Lower leg skin (tissue), 4 donors: Measurements from ENCODE around the gene HARBI1. TPM values are rescaled to one million over a fixed set of nuclear protein-coding genes. Genes with fewer than 3 reads are reported as not detected.
A peak's percentile ranks its signal among the peaks of the same experiment; 100 is the strongest.

ENCODE experiments used
- DNase-seq, 2 donors: peaks; one replicate each; pipeline ENCODE4 v3.0.0-alpha.2; 2019; ENCODE audit warnings: low spot score in 2 of 2
- H3K4me3 ChIP-seq: fragments of 200-600 bp; sonication (generic); 2 replicates; pipeline ENCODE4 v1.5.1; 2017; ENCODE audit warnings: mild to moderate bottlenecking, low read depth; ENCODE audit not compliant: poor library complexity, severe bottlenecking
- POLR2A ChIP-seq, 2 donors: fragments of 450-650 bp; IDR thresholded peaks; one replicate each; pipeline ENCODE4 v1.6.1; 2016 to 2017; ENCODE audit warnings: antibody characterized with exemption in 2 of 2, mild to moderate bottlenecking in 1 of 2, moderate library complexity in 1 of 2
- WGBS, 2 donors: methylation state at CpG; one replicate each; pipeline ENCODE4 v1.1.5; 2018; 5-methylcytosine and 5-hydroxymethylcytosine counted together
- intact Hi-C: fragments of 100-400 bp; cut with DNase I; formaldehyde crosslinking; loops from one replicate; pipeline ENCODE4 v1.15.0; 2023; ENCODE audit warnings: low total_unique reads
- total RNA-seq, 4 donors: library from RNA; depleted of rRNA; stranded (reverse); fragments of >200 nt; gene quantifications; one replicate each; pipeline ENCODE4 v1.1.0, GENCODE V29; 2016
- TF ChIP-seq, protein P1 (sequence below), 3 donors: fragments of 450-650 bp; IDR thresholded peaks; one replicate each; pipeline ENCODE4 v1.5.1; 2016; ENCODE audit warnings: antibody characterized with exemption in 3 of 3, mild to moderate bottlenecking in 3 of 3, moderate library complexity in 2 of 3

The HARBI1 gene
- total RNA-seq, 4 donors from 2014 or later = 3.0 to 6.5 (median 4.8) TPM

DNA sequence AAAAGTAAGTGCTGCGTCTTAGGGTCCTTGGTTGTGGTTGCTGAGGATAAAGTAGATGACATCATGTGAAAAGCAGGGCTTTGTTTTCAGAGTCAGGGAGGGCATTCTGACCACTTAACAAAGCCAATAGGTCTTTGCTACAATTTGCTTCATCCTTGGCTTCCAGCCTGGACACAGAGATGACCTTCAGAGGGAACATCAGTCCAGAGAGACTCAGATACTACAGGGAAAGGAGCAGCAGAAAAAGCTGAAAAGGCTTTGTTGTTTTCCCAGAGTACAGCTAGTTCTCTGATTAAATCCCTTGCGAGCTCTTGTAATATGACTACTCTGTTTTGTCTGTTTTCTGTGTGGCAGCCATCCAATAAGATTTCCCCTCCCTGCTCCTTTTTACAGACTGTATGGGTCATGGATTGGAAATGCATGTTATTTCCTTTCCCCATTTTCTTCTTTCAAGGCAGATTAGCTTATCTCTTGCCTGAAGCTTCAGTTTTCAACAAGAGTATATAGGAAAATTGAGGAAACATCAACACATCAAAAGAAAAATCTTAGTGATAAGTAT is 32.2 kb upstream of the HARBI1 start:
- H3K4me3 ChIP-seq = no peak overlapping the region
- peak in 1 of 2 donors; percentile 77 for DNase-seq
- intact Hi-C loops = no loop called here
- WGBS, 2 donors = 60 to 67% methylated on average over 2 of the region's 2 CpGs
- TF ChIP-seq, protein P1, sequence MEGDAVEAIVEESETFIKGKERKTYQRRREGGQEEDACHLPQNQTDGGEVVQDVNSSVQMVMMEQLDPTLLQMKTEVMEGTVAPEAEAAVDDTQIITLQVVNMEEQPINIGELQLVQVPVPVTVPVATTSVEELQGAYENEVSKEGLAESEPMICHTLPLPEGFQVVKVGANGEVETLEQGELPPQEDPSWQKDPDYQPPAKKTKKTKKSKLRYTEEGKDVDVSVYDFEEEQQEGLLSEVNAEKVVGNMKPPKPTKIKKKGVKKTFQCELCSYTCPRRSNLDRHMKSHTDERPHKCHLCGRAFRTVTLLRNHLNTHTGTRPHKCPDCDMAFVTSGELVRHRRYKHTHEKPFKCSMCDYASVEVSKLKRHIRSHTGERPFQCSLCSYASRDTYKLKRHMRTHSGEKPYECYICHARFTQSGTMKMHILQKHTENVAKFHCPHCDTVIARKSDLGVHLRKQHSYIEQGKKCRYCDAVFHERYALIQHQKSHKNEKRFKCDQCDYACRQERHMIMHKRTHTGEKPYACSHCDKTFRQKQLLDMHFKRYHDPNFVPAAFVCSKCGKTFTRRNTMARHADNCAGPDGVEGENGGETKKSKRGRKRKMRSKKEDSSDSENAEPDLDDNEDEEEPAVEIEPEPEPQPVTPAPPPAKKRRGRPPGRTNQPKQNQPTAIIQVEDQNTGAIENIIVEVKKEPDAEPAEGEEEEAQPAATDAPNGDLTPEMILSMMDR (IDR thresholded peaks at IDR 0.05) = no peak
- TF ChIP-seq POLR2A (IDR thresholded peaks at IDR 0.05) = no peak

DNA sequence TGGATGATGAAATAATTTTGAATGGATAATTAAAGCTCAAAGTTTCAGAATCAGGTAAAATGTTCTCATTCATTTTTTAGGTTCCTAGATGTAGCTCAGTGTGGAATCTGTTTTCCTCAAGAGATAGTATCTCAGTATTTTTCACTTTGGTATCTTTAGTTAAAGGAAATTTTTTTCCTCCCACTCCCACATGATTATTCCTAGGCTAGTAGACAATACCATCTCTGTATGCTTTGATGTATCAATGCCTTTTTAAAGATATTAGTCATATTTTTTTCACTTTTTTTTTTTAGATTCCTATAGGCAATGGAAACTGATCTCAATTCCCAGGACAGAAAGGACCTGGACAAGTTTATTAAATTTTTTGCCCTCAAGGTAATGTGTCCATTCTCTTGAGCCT is 27.0 kb upstream of the HARBI1 start:
- no peak overlapping the region for H3K4me3 ChIP-seq
- TF ChIP-seq POLR2A (IDR thresholded peaks at IDR 0.05) = no peak
- intact Hi-C loops = no loop called here
- no peak for DNase-seq

DNA sequence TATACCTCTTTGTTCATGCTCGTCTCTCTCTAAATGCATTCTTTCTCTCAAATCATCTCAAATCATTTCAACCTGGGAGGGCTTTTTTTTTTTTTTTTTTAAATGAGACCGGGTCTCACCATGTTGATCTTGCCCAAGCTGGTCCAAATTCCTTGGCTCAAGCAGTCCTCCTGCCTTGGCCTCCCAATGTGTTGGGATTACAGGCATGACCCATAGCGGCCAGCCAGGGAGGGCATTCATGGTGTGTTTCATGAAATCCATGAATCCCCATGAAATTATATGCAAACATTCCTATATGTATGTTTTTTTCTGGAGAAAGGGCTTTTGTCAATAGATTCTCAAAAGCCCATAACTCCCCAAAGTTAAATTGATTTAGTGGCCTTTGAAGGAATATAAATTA is 26.5 kb upstream of the HARBI1 start:
- TF ChIP-seq POLR2A (IDR thresholded peaks at IDR 0.05) = no peak
- TF ChIP-seq, protein P1 (IDR thresholded peaks at IDR 0.05) = no peak
- DNase-seq = no peak
- no peak overlapping the region for H3K4me3 ChIP-seq
- intact Hi-C loops = no loop called here
- 97% methylated on average over 3 of the region's 3 CpGs for WGBS, 2 donors

DNA sequence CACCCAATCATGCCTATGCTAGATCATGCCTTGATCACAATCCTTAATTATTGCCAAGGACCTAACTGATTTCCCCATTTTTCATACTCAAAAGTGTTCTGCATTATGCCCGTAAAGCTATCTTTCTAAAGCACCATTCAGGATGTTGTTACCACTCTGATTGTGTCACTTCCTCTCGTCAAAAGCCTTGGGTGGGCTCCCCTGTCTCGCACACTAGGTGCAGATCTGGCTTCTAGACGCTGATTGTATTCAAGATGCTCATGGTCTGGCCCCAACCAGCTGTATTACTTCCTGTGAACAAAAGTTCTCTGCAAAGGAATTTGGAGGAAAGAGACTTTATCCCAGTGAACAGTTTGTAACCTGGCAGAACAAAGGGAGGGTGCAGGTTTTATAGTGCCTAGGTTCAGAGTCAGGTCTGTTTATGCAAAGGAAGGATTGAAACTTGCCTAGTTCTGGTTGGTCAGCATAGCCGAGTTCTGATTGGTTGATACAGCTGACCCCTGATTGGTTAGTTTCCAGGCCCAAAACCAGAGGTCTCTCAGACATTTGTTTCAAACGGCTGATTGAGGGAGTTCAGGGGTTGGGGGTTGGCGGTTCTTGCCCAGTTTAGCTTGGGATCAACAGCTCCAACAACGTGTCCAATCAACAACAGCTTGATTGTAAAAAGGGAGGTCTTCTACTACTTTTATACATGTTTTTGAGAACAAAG is 25.8 kb upstream of the HARBI1 start:
- 96 to 98% methylated on average over 8 of the region's 8 CpGs for WGBS, 2 donors
- no peak overlapping the region for H3K4me3 ChIP-seq
- no peak for TF ChIP-seq POLR2A (IDR thresholded peaks at IDR 0.05)
- TF ChIP-seq, protein P1 (IDR thresholded peaks at IDR 0.05) = no peak
- intact Hi-C loops = loop anchor here (1.0 kb wide), 1 partner anchor 11 kb away; no protein-coding TSS in a partner anchor
- no peak for DNase-seq

DNA sequence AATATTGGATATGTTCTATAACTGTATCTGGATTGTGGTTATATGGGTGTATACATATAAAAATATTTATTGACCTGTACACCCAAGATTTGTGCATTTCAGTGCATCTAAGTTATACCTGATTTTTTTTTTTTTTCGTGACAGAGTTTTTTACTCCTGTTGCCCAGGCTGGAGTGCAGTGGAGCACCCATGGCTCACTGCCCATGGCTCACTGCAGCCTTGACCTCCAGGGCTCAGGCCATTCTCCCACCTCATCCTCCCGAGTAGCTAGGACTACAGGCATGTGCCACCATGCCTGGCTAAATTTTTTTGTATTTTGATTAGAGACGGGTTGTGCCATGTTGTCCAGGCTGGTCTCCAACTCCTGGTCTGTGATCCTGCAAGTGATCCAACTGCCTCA is 24.6 kb upstream of the HARBI1 start:
- 76 to 88% methylated on average over 3 of the region's 3 CpGs for WGBS, 2 donors
- TF ChIP-seq POLR2A (IDR thresholded peaks at IDR 0.05) = no peak
- TF ChIP-seq, protein P1 (IDR thresholded peaks at IDR 0.05) = no peak
- intact Hi-C loops = loop anchor here (1.0 kb wide), 1 partner anchor 10 kb away; no protein-coding TSS in a partner anchor
- no peak for DNase-seq
- no peak overlapping the region for H3K4me3 ChIP-seq

DNA sequence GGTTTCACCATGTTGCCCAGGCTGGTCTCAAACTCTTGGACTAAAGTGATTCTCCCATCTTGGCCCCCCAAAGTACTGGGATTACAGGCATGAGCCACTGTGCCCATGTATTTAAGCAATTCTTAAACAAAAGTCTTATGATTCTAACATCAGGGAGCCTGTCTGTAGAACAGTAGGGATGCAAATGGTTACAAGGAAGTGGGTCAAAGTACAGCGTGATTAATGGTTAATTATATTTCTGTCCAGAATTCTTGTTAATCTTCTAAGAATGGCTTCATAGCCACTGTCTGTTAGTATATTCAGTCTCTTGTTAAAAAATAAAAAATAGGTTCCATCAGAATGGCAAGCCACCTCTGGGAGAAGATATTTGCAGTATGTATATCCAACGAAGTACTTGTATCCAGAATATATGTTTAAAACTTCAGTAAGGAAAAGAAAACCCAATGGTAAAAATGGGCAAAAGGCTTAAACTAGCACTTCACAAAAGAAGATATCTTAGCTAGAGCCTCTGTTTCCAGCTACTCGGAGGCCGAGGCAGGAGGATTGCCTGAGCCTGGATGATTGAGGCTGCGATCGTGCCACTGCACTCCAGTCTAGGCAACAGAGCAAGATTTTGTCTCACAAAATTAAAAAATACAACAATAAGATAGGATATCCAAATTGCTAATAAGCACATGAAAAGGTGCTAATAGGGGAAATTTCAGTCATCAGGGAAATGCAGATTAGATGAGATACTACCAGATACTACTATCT is 23.2 kb upstream of the HARBI1 start:
- intact Hi-C loops = no loop called here
- WGBS, 2 donors = 94 to 97% methylated on average over 6 of the region's 6 CpGs
- TF ChIP-seq, protein P1 (IDR thresholded peaks at IDR 0.05) = no peak
- no peak for TF ChIP-seq POLR2A (IDR thresholded peaks at IDR 0.05)
- H3K4me3 ChIP-seq = no peak overlapping the region
- DNase-seq = no peak
